ENCODE measurements around the gene LPIN3.

LPIN3 gene

GRCh38 chr20:41366546-41367392, 26.1 kb downstream of the LPIN3 start, which contains the start of gene EMILIN3:
EMILIN3 (minus strand) TSS chr20:41366818; CDS start chr20:41366634, 184 bp downstream.
- DNase-seq (ENCODE audit: low read depth in 2 of 2): no peak

- DNase-seq (ENCODE audit: low read depth in 2 of 2): no peak
Observed at GRCh38 chr20:41367393-41367695, 26.7 kb downstream of the LPIN3 start.

DNA sequence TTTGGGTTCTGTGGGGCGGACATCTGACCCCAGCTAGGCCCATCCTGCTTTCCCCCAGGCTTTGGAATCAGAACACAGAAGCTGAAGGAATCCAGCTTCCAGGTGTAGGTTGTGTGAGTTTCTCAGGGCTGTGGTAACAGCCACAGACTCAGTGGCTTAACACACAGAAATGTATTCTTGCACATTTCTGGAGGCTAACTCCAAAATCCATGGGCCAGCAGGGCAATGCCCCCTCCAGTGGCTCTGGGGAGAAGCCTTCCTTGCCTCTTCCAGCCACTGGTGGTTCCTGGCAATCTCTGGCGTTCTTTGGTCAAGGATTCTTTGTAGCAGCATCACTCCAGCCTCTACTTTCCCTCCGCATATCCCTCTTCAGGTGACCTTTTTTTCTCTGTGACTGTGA, 27.3 kb downstream of the LPIN3 start:
- DNase-seq (ENCODE audit: low read depth in 2 of 2): no peak

DNA sequence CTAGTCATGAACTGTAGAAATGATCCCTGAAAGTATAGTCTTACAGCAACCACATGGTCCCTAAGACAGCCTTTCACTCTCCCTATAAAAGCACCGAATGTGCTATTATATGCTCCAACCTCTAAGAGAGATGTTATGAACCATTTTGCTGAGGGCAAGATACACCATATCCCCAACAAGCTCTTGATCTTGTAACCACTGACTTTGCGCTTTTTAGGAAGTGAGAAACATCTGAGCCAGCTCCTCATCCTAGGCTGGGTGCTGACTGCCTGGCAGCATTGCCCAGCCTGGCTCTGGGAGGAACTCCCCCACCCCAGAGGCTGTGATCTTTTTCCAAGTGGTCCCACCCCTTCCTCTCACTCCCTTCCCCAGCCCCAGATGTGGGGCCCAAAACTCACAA, 29.1 kb downstream of the LPIN3 start:
- DNase-seq (ENCODE audit: low read depth in 2 of 2): no peak

GRCh38 chr20:41370176-41370575, 29.6 kb downstream of the LPIN3 start:
- no peak for DNase-seq (ENCODE audit: low read depth in 2 of 2)

DNA sequence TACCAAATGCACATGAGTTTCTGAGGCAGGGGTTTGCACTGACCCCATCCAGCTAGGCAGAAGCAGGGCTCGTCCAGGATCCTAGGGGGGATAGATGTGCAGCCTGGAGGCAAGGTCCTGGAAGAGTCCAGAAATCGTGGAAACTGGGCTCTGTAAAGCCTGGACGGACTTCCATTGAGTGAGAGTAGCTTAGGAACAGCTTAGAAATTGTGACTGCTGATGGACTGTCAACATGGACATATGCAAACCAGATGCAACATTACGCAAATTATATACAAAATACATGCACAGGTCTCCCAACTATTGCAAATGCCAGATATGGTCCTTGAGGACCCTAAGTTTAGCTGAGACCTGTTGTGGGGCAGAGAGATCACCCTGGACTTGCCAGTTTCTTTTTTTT, 30.8 kb downstream of the LPIN3 start:
- no peak for DNase-seq (ENCODE audit: low read depth in 2 of 2)

- no peak for DNase-seq (ENCODE audit: low read depth in 2 of 2)
Observed at GRCh38 chr20:41373251-41373783, 32.7 kb downstream of the LPIN3 start.

- DNase-seq (ENCODE audit: low read depth in 2 of 2): no peak
Observed at GRCh38 chr20:41373931-41374920, 33.6 kb downstream of the LPIN3 start.

- no peak for DNase-seq (ENCODE audit: low read depth in 2 of 2)
Observed at GRCh38 chr20:41375846-41376245, 35.2 kb downstream of the LPIN3 start.

DNA sequence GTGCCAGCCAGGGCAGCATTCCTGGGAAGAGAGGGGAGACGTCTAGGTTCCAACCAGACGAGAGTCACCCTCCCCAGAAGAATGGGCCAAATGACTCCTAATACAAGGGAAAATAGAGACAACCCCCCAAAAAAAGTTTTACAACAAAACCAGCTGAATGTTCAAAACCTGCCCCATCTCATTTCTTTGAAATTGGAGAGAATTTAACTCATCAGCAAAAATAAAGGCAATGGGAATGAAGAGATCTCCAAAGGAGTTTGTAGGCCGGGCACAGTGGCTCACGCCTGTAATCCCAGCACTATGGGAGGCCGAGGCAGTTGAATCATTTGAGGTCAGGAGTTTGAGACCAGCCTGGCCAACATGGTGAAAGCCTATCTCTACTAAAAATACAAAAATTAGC, 35.7 kb downstream of the LPIN3 start:
- no peak for DNase-seq (ENCODE audit: low read depth in 2 of 2)

- no peak for DNase-seq (ENCODE audit: low read depth in 2 of 2)
Observed at GRCh38 chr20:41377275-41377674, 36.7 kb downstream of the LPIN3 start.

GRCh38 chr20:41379551-41379950, 38.9 kb downstream of the LPIN3 start:
- DNase-seq (ENCODE audit: low read depth in 2 of 2): no peak

GRCh38 chr20:41380551-41381193, 40.1 kb downstream of the LPIN3 start:
- DNase-seq (ENCODE audit: low read depth in 2 of 2): no peak

- no peak for DNase-seq (ENCODE audit: low read depth in 2 of 2)
Observed at GRCh38 chr20:41382791-41383305, 42.2 kb downstream of the LPIN3 start.

GRCh38 chr20:41386502-41387427, 46.1 kb downstream of the LPIN3 start:
- no peak for DNase-seq (ENCODE audit: low read depth in 2 of 2)

- no peak for DNase-seq (ENCODE audit: low read depth in 2 of 2)
Observed at GRCh38 chr20:41387444-41387851, 46.8 kb downstream of the LPIN3 start.

GRCh38 chr20:41390889-41391288, 50.3 kb downstream of the LPIN3 start:
- DNase-seq (ENCODE audit: low read depth in 2 of 2): no peak

- no peak for DNase-seq (ENCODE audit: low read depth in 2 of 2)
Observed at GRCh38 chr20:41391587-41392001, 51.0 kb downstream of the LPIN3 start.

DNA sequence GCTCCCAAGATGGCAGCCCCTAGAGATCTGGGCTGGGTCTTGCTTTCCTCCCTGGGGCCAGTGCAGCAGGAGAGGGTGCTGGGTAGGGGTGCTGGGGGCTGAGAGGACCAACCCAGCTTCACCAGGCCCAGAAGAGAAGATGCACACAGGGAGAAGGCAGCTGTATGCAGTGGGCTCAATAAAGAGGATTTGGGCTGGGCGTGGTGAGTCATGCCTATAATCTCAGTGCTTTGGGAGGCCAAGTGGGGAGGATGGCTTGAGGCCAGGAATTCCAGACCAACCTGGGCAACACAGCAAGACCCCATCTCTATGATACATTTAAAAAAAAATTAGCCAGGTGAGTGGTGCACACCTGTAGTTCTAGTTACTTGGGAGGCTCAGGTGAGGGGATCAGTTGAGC, 51.7 kb downstream of the LPIN3 start:
- no peak for DNase-seq (ENCODE audit: low read depth in 2 of 2)

GRCh38 chr20:41392871-41393704, 52.5 kb downstream of the LPIN3 start:
- no peak for DNase-seq (ENCODE audit: low read depth in 2 of 2)
